SKM-1 treated with dmso at 0.1 percent for 144 hours (cell line): ENCODE data around the gene DOCK3.
A peak's percentile ranks its signal among the peaks of the same experiment; 100 is the strongest.

Experiments used
- DNase-seq: peaks from one replicate; lab custom pipeline; 2025; ENCODE audit not compliant: unreplicated experiment; lab: John Stamatoyannopoulos, UW

The DOCK3 gene, protein sequence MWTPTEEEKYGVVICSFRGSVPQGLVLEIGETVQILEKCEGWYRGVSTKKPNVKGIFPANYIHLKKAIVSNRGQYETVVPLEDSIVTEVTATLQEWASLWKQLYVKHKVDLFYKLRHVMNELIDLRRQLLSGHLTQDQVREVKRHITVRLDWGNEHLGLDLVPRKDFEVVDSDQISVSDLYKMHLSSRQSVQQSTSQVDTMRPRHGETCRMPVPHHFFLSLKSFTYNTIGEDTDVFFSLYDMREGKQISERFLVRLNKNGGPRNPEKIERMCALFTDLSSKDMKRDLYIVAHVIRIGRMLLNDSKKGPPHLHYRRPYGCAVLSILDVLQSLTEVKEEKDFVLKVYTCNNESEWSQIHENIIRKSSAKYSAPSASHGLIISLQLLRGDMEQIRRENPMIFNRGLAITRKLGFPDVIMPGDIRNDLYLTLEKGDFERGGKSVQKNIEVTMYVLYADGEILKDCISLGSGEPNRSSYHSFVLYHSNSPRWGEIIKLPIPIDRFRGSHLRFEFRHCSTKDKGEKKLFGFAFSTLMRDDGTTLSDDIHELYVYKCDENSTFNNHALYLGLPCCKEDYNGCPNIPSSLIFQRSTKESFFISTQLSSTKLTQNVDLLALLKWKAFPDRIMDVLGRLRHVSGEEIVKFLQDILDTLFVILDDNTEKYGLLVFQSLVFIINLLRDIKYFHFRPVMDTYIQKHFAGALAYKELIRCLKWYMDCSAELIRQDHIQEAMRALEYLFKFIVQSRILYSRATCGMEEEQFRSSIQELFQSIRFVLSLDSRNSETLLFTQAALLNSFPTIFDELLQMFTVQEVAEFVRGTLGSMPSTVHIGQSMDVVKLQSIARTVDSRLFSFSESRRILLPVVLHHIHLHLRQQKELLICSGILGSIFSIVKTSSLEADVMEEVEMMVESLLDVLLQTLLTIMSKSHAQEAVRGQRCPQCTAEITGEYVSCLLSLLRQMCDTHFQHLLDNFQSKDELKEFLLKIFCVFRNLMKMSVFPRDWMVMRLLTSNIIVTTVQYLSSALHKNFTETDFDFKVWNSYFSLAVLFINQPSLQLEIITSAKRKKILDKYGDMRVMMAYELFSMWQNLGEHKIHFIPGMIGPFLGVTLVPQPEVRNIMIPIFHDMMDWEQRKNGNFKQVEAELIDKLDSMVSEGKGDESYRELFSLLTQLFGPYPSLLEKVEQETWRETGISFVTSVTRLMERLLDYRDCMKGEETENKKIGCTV (N-terminal part only)

DNA sequence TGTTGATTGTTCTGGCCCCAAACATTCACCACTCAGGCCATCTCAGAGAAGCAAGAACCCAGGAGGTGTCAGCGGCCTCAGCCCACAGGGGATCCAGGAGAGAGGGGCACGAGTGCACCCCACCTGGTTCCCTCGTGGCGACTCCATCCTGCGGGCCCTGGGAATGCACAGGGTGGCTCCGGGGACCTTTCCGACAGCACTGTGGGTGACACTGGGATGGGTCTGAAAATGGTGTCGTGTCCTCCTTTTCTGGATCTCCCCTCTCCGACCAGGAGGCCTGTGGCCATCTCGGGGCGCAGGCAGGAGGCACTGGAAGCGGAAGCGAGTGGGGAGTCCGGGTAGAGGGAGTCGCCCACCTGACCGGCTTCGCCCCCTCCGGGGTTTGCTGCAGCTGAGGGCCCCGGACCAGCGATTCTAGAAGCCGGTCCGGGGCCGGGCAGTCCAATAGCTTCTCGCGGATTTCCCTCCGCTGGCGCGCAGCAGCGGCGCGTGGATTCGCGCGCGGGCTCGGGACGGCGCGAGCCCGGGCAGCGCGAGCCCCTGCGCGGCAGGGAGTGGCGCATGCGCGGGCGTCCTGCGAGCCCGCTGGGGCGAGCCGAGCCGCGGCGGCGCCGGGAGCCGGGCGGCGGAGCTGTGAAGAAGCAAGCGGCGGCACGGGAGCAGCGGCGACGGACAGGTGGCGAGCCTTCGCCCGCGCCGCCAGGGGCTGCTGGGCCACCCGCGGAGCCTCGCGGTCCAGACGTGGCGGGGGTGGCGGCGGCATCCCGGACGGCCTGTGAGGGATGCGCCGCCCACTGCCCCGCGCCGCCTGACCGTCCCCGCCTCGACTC, at the start of gene DOCK3:
TSS of gene DOCK3 (plus strand) at position 579 of the 830 bp plus-strand sequence. CDS start 337 bp downstream, outside the sequence.
- DNase-seq: peak; percentile 38

DNA sequence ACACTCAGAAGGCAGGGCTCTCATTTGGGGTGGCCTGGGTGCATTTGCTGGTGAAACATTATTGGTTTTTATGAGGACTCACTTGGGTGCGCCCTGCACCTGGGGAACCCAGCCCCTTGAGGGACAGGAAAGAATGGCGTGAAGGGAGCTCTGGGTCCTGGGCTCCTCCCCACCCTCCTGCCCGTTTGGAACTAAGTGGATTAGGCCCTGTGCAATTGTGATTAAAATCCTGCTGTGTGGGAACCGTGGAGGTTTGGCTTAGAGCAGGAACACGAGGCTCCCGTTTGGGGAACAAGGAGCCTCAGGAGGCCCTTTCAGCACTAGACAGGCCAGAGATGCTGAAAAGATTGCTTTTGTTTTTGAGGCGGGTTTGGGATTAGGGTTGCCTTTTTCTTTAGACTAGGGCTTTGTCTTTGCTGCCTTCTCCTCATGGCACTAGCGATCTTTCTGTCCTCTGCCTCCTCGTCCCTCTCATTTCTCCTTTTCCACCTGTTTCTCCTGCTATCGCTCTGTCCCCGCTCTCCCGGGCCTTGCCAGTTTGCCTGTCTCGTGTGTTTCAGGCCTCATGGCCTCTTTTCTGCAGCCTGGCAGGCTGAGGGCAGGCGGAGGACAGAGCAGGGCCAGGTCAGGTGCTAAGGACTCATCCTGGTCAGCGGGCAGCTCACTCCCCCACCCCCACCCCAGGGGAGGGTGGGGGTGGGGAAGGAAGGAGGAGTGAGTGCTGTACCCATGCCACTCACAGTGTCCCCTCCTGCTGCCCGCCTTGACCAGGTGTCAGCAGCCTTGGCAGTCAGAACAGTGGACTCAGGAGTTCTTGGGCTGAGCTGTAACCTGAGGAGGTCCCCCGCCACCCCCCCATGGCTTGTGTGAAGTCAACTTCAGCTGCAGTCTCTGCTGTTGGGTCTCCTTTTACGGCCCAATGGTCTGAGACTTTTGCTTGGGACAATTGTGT, 49.2 kb upstream of the DOCK3 start:
- no peak for DNase-seq

DNA sequence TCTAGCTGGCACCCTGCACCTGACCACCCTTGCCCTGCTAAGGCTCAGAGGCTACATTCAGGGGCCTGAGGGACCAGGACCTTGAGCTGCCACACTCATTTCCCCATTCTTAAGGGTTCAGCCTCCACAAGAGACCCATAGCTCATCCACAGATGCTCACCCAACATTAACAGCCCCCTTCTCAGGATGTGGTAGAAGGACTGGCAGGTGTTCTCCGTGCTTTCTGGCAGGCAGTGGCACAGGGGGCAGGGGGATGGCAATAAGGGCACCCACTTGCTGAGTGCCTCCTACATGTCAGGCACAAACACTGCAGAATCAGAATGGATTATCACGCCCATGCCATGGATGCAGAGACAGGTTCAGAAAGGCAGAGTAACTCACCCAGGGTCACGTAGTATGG, 48.3 kb upstream of the DOCK3 start:
- DNase-seq: no peak

DNA sequence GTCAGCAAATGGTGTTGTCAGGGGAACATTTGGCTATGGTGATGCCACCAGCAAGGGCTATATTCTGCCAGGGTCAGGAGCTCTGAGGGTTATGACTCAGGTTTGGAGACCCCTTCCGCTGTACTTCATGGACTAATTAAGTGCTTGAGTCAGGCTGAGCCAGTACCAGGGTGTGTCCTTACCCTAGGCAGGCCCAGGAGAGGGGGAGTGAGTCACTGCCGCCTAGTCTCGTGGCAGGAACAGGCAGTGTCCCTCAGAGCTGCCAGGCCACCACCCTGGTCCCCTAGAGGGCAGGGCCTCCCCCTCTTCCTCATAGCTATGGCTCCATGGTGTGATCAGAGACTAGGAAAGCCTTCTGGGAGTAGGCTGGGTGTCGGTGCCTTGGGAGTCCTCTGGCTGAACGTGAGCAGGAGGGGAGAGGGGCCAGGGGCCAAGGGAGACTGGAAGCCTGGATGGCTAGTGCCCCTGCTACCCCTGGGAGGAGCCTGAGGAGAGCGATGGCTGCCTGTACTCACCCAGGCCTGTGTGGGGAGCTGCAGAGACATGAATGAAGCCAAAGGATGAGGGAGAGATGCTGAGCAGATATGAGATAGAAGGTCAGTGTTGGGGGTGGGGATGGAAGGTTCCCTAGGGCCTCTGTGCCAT, 47.2 kb upstream of the DOCK3 start:
- DNase-seq: no peak

DNA sequence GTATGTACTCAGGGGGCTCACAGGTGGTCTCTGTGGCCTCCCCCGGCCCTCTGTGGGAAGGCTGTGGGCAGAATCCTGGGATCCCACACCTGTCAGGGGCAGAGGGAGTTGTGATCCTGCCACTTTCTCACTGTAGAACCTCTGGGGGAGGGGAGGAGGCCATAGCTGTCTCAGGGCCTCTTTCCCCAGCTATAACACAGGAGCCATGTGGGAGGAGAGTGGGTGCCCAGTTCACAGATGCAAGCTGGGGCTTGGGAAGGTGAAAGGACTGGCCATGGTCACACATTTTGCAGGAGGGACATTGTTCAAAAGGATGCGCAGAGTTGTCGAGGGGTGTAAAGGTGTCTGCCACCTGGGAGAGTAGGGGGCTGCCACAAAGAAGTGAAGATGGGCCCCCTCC, 46.1 kb upstream of the DOCK3 start:
- DNase-seq: no peak

DNA sequence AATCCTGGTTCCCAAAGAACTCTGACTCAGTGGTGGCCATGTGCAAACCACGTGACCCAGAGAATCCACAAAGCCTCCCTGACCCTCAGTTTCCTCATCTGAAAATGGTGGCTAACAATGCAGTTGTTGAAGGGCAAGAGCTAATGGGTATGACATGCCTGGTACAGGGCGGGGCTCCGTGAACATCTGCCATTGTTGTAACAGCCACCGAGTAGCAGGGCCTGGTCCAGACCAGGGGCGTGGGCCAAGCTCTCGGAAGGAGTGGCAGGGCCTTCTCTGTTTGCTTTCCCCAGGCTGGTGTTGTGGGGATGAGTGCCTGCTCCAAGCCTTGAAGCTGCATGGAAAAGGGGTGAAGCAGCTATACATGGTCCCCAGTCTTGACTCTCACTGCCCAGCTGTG, 44.3 kb upstream of the DOCK3 start:
- DNase-seq: no peak

DNA sequence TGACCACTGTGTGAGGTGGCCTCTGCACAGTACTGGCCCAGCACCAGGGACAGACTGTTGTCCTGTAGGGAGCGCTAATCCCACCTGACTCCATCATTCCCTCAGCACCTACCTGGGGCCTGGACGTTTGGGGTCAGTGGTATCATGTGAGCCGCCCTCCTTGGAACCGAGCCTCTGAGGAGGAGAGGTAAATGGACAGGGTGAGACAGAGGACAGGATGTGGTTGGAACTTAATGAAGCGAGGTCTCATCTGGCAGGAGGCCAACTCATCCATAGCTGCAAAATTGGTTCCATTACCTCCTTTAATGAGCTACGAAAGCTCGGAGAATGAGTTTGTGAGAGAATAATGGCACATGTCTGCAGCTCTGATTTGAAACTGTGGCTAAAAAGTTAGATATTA, 43.9 kb upstream of the DOCK3 start:
- no peak for DNase-seq

DNA sequence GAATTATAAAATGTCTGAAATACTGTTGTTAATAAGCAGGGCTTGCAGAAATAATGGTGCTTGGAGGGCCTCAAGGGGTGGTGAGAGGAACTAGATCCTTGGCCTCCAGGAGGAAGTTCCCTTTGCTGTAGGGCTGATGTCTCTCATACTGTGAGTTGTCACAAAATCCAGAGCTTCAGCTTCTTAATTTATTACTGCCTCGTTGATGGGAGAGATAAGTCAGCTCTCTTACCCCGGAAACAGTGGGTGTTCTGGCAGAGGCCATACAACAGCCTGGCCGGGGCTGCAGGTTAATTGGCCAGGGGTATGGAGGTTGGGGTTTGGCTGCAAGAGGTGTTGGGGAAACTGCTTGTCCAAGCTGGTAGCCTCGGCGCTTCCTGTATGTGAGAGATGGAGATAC, 42.3 kb upstream of the DOCK3 start:
- peak; percentile 69 for DNase-seq

DNA sequence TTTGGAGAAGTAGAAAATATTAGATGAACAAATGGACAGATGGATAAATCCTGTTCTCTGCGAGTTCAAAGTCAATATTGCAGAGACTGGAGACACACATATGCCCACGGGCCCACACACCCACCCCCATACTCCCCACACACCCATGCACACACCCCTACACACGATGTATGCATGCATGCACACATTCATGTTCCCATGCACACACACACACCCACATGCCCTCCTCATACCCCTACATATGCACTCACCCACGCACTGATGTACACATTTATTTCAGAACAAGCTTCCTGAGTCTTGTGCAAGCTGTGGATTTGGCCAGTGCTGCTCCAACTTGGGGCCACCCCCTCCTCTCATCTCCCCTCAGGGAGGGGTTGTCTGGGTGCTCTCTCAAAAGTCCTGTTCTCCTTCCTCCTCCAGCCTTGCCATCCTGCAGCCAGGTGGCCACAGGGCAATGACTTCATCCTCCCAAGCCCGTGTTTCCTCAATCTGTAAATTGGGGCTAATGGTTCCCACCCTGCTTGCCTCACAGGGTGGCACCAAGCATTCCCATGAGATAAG, 41.4 kb upstream of the DOCK3 start:
- DNase-seq: peak; percentile 33

DNA sequence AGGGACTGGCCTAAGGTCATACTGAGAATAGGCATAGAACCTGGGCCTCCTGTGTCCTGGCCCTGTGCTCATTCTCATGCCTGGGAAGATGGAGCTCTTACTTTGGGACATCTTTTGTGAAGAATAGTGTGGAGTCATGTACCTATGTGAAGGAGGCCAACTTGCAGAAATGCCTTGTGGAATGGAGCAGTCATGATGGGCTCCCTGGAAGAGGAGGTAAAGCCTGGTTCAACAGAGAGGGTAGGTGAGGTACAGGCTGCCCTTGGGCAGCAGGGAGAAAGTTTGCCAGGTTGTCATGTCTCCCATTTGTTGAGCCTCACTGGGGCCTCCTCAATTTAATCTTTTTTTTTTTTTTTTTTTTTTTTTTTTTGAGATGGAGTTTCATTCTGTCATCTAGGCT, 39.7 kb upstream of the DOCK3 start:
- DNase-seq: no peak

DNA sequence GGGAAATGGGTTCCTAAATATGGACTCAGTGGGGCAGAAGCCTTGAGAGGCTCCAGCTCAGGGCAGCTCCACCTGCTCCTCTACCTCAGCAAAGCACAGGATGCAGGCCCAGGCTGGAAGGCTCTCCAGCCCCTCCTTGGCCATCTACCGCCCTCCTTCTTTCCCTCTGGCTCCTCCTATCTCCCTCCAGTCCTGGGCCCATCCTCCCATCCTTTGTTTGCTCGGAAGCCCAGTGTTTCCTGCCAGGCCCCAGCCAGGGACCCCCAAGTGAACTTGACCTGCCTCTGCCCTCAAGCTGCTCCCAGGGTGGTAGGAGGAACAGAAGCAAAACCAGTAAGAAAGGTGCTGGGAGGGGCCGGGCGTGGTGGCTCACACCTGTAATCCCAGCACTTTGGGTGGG, 37.7 kb upstream of the DOCK3 start:
- DNase-seq: no peak

DNA sequence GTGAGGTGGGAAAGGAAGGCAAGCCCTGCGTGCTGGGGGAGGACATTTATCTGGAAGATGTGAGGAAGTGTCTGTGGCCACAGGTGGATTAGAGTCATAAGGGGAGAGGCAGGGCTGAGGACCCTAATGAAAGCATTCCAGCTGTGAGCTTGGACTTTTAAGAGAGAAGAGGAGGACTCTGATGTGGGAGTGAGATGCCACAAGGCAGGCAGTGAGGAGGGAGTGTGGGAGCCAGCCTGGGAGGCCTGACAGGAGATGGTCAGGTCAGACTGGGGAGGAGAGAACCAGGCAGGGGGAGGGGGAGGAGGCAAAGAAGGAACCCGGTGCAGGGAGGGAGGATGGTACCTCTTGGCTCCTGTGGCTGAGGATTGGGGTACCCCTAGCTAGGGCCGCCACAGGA, 36.8 kb upstream of the DOCK3 start:
- DNase-seq: no peak

DNA sequence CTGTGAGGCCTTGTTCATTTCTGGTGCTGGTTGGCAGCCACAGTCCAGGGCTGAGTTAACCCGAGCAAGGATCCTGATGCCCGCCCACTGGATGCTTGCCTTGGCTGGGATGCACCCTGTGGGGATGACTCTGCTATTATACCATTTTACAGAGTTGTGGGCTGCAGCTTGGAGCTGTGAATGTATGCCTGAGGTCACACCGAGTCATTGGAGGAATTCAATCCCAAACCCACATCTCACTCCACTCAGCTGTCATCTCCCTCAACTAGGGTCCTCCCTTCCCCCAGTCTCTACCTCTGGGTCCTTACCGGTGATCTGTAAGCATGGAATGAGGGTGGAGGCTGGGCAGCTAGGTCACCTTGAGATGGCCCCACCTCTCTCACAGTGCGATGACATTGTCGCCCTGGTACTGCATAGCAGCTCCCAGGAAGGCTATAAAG, 35.7 kb upstream of the DOCK3 start:
- DNase-seq: no peak

DNA sequence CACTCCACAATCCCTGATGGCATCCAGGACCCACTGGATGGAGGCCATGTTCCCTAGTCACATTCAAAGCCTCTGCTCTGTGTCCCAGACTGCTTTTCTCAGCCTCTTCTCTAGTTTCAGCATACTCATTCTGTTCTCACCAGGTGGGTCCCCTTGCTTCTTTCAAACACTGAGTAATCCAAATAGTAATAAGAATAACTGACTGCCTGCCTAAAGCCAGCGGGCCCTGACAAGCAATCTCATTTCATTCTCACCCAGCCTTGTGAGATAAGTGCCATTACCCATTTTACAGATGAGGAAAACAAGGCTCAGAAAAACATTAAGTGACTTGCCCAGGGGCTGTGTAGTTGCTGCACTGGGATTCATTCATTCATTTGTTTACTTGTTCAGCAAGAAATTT, 32.3 kb upstream of the DOCK3 start:
- DNase-seq: no peak

DNA sequence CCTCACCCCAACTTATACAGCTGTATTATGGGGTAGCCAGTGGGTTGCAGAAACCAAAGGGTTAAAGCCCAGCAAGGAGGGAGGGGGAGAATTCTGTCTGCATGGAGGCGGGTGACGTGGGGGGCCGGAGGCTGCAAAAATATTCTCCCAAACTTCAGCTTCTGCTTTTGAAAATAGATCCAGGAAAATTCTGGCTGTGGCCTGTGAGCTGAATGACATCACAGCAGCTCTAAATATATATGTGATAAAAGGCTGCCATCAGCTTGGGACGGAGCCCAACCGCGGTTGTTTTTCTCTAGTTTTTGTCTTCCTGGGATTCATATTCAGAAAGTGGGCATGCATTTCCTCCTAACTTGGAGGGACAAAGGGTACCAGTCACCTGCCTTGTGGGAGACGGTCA, 30.2 kb upstream of the DOCK3 start:
- no peak for DNase-seq

DNA sequence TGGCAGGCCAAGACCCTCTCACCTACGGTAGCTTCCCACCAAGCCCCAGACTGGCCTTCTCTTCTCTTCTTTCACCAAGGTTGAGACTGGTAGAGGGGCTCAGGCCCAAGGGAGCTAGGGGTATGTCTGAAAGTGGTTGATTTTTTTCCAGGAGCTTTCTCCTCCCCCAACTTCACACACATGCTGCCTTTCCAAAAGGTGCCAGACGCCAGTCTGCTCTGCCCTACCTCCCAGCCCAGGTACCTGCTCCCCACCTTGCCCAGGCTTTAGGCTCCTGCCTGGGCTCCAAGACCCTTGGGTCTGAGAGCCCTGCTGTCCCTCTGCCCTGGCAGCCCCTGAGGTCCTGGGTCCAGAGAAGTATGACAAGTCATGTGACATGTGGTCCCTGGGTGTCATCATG, 29.3 kb upstream of the DOCK3 start:
- no peak for DNase-seq

DNA sequence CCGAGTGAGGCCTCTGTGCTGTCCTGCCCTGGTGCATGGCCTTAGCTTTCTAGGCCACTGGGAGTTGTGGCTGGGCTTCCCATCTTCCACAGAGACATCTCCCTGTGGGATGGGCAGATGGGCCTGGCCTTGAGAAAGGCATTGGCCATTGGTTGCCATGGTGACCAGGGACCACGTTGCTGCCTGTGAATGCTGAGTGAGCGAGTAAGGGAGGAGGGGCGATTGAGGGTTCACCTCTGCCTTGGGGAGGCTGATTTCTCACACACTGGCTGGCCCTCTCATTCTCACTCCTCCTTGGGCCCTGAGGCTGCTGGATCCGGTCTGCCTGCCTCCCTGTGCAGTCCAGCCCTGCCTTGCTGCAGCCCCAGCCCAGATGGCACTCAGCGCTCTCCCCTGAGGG, 26.4 kb upstream of the DOCK3 start:
- no peak for DNase-seq

DNA sequence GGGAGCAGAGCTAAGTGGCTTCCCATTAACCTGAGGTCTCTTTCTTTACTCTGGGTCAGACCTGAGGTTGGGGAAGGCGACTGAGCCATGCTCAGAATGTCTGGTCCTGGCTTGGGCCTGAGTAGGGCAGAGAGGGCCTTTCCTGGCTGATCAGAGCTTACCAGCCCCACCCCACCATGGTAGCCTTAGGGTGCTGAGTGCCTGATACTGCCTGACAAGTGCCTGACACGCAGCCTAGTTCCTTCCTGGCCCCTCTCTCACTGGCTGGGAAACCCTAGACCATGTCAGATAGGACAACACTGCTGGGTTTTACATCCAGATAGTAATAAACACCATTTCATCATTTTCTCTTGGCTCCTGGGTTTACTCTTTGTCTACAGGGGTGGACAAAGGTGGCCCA, 25.8 kb upstream of the DOCK3 start:
- no peak for DNase-seq
